H9 (cell line): Measurements from ENCODE around the gene POU2F3. TPM values are rescaled to one million over a fixed set of nuclear protein-coding genes. Genes with fewer than 3 reads are reported as not detected.

Experiments used
- DNase-seq: peaks from one replicate; pipeline ENCODE4 v3.0.0-alpha.2; 2017
- H2AFZ ChIP-seq: one replicate; pipeline ENCODE4 v1.6.1; 2013; ENCODE audit warnings: mild to moderate bottlenecking, low read length, control low read depth, moderate library complexity
- H2AK5ac ChIP-seq: 2 replicates; pipeline ENCODE4 v1.6.1; 2013; ENCODE audit warnings: low read length, control low read depth, mixed read lengths; ENCODE audit not compliant: insufficient read length
- H2BK120ac ChIP-seq: one replicate; pipeline ENCODE4 v1.6.1; 2013; ENCODE audit warnings: low read depth, mild to moderate bottlenecking, low read length, control low read depth, inconsistent platforms; ENCODE audit not compliant: poor library complexity, severe bottlenecking
- H2BK12ac ChIP-seq: 2 replicates; pipeline ENCODE4 v1.6.1; 2013; ENCODE audit warnings: low read length, control low read depth, mixed read lengths, low read depth; ENCODE audit not compliant: insufficient read length
- H2BK15ac ChIP-seq: 2 replicates; pipeline ENCODE4 v1.6.1; 2013; ENCODE audit warnings: low read depth, low read length, control low read depth
- H2BK20ac ChIP-seq: one replicate; pipeline ENCODE4 v1.6.1; 2013; ENCODE audit warnings: low read depth, mild to moderate bottlenecking, low read length, control low read depth, inconsistent platforms; ENCODE audit not compliant: poor library complexity, severe bottlenecking
- H2BK5ac ChIP-seq: 2 replicates; pipeline ENCODE4 v1.6.1; 2013; ENCODE audit warnings: low read length, control low read depth, mixed read lengths; ENCODE audit not compliant: insufficient read length
- H3K14ac ChIP-seq: 2 replicates; pipeline ENCODE4 v1.6.1; 2013; ENCODE audit warnings: low read length, control low read depth; ENCODE audit not compliant: insufficient read depth
- H3K18ac ChIP-seq: 2 replicates; pipeline ENCODE4 v1.6.1; 2013; ENCODE audit warnings: low read depth, mild to moderate bottlenecking, mixed read lengths, low read length, control low read depth; ENCODE audit not compliant: insufficient read length
- H3K23ac ChIP-seq: 2 replicates; pipeline ENCODE4 v1.6.1; 2013; ENCODE audit warnings: low read length, control low read depth, mixed read lengths, low read depth; ENCODE audit not compliant: insufficient read length
- H3K23me2 ChIP-seq: 2 replicates; pipeline ENCODE4 v1.6.1; 2013; ENCODE audit warnings: low read depth, mild to moderate bottlenecking, mixed read lengths, low read length, control low read depth; ENCODE audit not compliant: insufficient read length, poor library complexity, severe bottlenecking
- H3K27ac ChIP-seq: 2 replicates; pipeline ENCODE4 v1.5.1; 2013; ENCODE audit warnings: low read length, control low read depth, mixed read lengths, low read depth; ENCODE audit not compliant: insufficient read length
- H3K27me3 ChIP-seq: 2 replicates; pipeline ENCODE4 v1.6.1; 2013; ENCODE audit warnings: low read length, control low read depth, inconsistent platforms; ENCODE audit not compliant: insufficient read depth
- H3K4ac ChIP-seq: 2 replicates; pipeline ENCODE4 v1.6.1; 2013; ENCODE audit warnings: low read depth, mild to moderate bottlenecking, control low read depth, inconsistent platforms, low read length, moderate library complexity
- H3K4me1 ChIP-seq: 2 replicates; pipeline ENCODE4 v1.6.1; 2013; ENCODE audit warnings: low read length, control low read depth, inconsistent platforms; ENCODE audit not compliant: insufficient read depth
- H3K4me2 ChIP-seq: 2 replicates; pipeline ENCODE4 v1.6.1; 2013; ENCODE audit warnings: low read length, control low read depth, mixed read lengths; ENCODE audit not compliant: insufficient read length, insufficient read depth
- H3K56ac ChIP-seq: 2 replicates; pipeline ENCODE4 v1.6.1; 2013; ENCODE audit warnings: low read depth, mild to moderate bottlenecking, mixed read lengths, low read length, control low read depth; ENCODE audit not compliant: insufficient read length
- H3K79me1 ChIP-seq: 2 replicates; pipeline ENCODE4 v1.6.1; 2013; ENCODE audit warnings: low read depth, mild to moderate bottlenecking, moderate library complexity, low read length, control low read depth, inconsistent platforms; ENCODE audit not compliant: insufficient read depth, poor library complexity, severe bottlenecking
- H3K79me2 ChIP-seq: 2 replicates; pipeline ENCODE4 v1.6.1; 2013; ENCODE audit warnings: low read length, control low read depth, inconsistent platforms; ENCODE audit not compliant: insufficient read depth
- H3K9ac ChIP-seq: 2 replicates; pipeline ENCODE4 v1.6.1; 2013; ENCODE audit warnings: low read length, control low read depth, mixed read lengths; ENCODE audit not compliant: insufficient read length; ENCODE audit errors: extremely low read depth
- H3K9me3 ChIP-seq: one replicate; pipeline ENCODE4 v1.6.1; 2013; ENCODE audit warnings: low read depth, low read length, inconsistent platforms; ENCODE audit not compliant: control insufficient read depth
- H3T11ph ChIP-seq: one replicate; pipeline ENCODE4 v1.6.1; 2013; ENCODE audit warnings: mild to moderate bottlenecking, low read length, control low read depth, inconsistent platforms
- H4K20me1 ChIP-seq: one replicate; pipeline ENCODE4 v1.6.1; 2013; ENCODE audit not compliant: control insufficient read depth, insufficient read length, insufficient read depth
- H4K5ac ChIP-seq: 2 replicates; pipeline ENCODE4 v1.6.1; 2013; ENCODE audit warnings: low read depth, mild to moderate bottlenecking, mixed read lengths, low read length, control low read depth; ENCODE audit not compliant: insufficient read length
- H4K8ac ChIP-seq: replicated peaks from 2 replicates; pipeline ENCODE4 v1.6.1; 2013; ENCODE audit warnings: low read length, control low read depth, mixed read lengths, low read depth; ENCODE audit not compliant: insufficient read length
- H4K91ac ChIP-seq: 2 replicates; pipeline ENCODE4 v1.6.1; 2013; ENCODE audit warnings: low read depth, mild to moderate bottlenecking, moderate library complexity, mixed read lengths, low read length, control low read depth; ENCODE audit not compliant: insufficient read length
- H3K27ac Mint-ChIP-seq, 3 experiments: 2 replicates in 2 of 3; 3 replicates in 1 of 3; pipeline ENCODE4 v1.8.0; 2020 to 2021; ENCODE audit warnings: mixed read lengths in 3 of 3, mild to moderate bottlenecking in 1 of 3, moderate library complexity in 1 of 3
- H3K27me3 Mint-ChIP-seq: 2 replicates; pipeline ENCODE4 v1.8.0; 2021; ENCODE audit warnings: low read depth, mild to moderate bottlenecking, moderate library complexity, mixed read lengths
- H3K36me3 Mint-ChIP-seq, 3 experiments: 2 replicates in 2 of 3; 3 replicates in 1 of 3; pipeline ENCODE4 v1.8.0; 2020 to 2021; ENCODE audit warnings: low read depth in 3 of 3, mixed read lengths in 3 of 3; ENCODE audit not compliant: insufficient read depth in 1 of 3
- H3K4me1 Mint-ChIP-seq, 2 experiments: 2 replicates each; pipeline ENCODE4 v1.8.0; 2020; ENCODE audit warnings: mixed read lengths in 2 of 2
- H3K4me3 Mint-ChIP-seq, 2 experiments: 2 replicates in 1 of 2; 3 replicates in 1 of 2; pipeline ENCODE4 v1.8.0; 2020 to 2021; ENCODE audit warnings: mild to moderate bottlenecking in 2 of 2, mixed read lengths in 2 of 2, moderate library complexity in 1 of 2
- H3K9me3 Mint-ChIP-seq, 2 experiments: 2 replicates in 1 of 2; 3 replicates in 1 of 2; pipeline ENCODE4 v1.8.0; 2020; ENCODE audit warnings: mild to moderate bottlenecking in 2 of 2, mixed read lengths in 2 of 2, moderate library complexity in 1 of 2
- WGBS: extraction: QIAGEN DNeasy Blood & Tissue Kit; methylation state at CpG from one replicate; pipeline ENCODE4 v1.1.7; 2013; ENCODE audit warnings: missing lambda C conversion rate, low lambda C conversion rate, mixed read lengths; ENCODE audit not compliant: insufficient read length; ENCODE audit errors: extremely low coverage; 5-methylcytosine and 5-hydroxymethylcytosine counted together
- total RNA-seq: library from RNA; stranded (reverse); gene quantifications from 2 replicates; pipeline ENCODE4 v1.2.1, GENCODE V29; 2021
- TF ChIP-seq, protein P1 (sequence below): fragments of 200-600 bp; sonication (generic); conservative IDR thresholded peaks from 3 replicates; pipeline ENCODE4 v1.8.0; 2021; ENCODE audit warnings: antibody characterized with exemption, mild to moderate bottlenecking

POU2F3 gene
- total RNA-seq, 1 experiment from 2014 or later = 1.1 TPM

DNA sequence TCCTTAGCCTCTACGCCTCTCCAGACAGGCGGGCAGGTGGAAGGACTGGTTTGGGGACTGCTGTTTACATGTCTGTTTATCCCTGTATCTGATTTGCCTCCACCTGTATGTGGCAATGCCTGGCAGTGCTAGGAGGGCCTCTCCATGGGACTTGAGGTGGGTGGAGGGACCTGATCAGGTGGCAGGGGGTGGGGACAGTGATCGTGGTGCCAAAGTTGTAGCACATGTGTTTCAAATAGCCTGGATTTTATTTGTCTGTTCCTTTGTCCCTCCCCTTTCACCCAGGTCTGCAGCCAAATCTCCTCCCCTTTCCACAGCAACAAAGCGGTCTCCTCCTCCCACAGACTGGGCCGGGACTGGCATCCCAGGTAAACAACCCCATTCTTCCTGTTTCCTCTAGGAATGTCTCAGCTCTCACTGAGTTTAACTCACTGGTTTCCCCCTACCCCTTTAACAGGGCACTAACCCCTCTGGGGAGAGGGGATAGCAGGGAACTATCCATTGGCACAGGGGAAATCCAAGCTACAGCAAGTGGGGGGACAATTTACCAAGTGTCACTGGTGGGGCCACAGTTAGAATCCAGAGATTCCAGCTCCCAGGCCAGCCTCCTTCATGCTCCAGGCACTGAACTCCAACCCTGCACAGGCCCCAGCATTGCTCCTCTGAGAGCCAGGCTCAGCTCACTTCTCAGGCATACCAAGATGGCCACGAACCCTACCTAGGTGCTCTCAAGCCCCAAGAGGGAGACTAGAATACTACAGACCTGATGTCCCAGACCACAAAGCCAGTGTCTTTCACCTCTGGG lies 62.3 kb downstream of the POU2F3 start:
- no peaks in the 10 kb centered on the region for H3K79me2 ChIP-seq
- H4K91ac ChIP-seq = no peak overlapping the region
- WGBS = no CpG with 5 or more reads among the region's 6 CpGs
- Mint-ChIP-seq H3K27ac (no peak overlapping the region), H3K4me1 (peaks cover 29 to 32% of the 10 kb centered on the region in 2 experiments), H3K4me3 (no peak overlapping the region), H3K36me3 (no peaks in the 10 kb centered on the region), H3K9me3 (no peaks in the 10 kb centered on the region), H3K27me3 (peaks cover 22% of the 10 kb centered on the region)
- no peak overlapping the region for H4K5ac ChIP-seq
- no peak overlapping the region for H2BK15ac ChIP-seq
- no peak overlapping the region for H3K14ac ChIP-seq
- H3K23me2 ChIP-seq = no peaks in the 10 kb centered on the region
- H2AFZ ChIP-seq = no peak overlapping the region
- no peak overlapping the region for H3K4me2 ChIP-seq
- H3K27ac ChIP-seq = no peak overlapping the region
- H2AK5ac ChIP-seq = no peak overlapping the region
- no peaks in the 10 kb centered on the region for H3K27me3 ChIP-seq
- no peak overlapping the region for H3K9ac ChIP-seq
- no peak overlapping the region for H2BK20ac ChIP-seq
- no peak overlapping the region for H3K56ac ChIP-seq
- H2BK120ac ChIP-seq = no peak overlapping the region
- no peaks in the 10 kb centered on the region for H4K20me1 ChIP-seq
- H4K8ac ChIP-seq = no peak overlapping the region
- TF ChIP-seq, protein P1, sequence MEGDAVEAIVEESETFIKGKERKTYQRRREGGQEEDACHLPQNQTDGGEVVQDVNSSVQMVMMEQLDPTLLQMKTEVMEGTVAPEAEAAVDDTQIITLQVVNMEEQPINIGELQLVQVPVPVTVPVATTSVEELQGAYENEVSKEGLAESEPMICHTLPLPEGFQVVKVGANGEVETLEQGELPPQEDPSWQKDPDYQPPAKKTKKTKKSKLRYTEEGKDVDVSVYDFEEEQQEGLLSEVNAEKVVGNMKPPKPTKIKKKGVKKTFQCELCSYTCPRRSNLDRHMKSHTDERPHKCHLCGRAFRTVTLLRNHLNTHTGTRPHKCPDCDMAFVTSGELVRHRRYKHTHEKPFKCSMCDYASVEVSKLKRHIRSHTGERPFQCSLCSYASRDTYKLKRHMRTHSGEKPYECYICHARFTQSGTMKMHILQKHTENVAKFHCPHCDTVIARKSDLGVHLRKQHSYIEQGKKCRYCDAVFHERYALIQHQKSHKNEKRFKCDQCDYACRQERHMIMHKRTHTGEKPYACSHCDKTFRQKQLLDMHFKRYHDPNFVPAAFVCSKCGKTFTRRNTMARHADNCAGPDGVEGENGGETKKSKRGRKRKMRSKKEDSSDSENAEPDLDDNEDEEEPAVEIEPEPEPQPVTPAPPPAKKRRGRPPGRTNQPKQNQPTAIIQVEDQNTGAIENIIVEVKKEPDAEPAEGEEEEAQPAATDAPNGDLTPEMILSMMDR = no peak
- H3K9me3 ChIP-seq = no peaks in the 10 kb centered on the region
- no peak overlapping the region for H3T11ph ChIP-seq
- H3K4ac ChIP-seq = no peak overlapping the region
- H3K79me1 ChIP-seq = no peaks in the 10 kb centered on the region
- H3K23ac ChIP-seq = no peak overlapping the region
- no peak overlapping the region for H2BK12ac ChIP-seq
- no peak overlapping the region for H3K18ac ChIP-seq
- DNase-seq = no peak
- no peak overlapping the region for H2BK5ac ChIP-seq
- H3K4me1 ChIP-seq = no peaks in the 10 kb centered on the region; the same call in 1 of the 2 replicates
